T47D (cell line): ENCODE measurements around the gene PIM3.

Experiments
- DNase-seq, 2 experiments: peaks; one replicate each; pipeline versions ENCODE4 v3.0.0 to v3.0.0-alpha.2; 2011 to 2012; ENCODE audit warnings: low read depth in 1 of 2, low spot score in 1 of 2
- JUND ChIP-seq: IDR thresholded peaks from 2 replicates; pipeline ENCODE4 v1.6.1; 2012; ENCODE audit warnings: low read depth
- in situ Hi-C: cut with HindIII; loops from 2 replicates; pipeline ENCODE4 v1.10.0; 2016; ENCODE audit warnings: low sequenced_read_pairs, low pct_unique_long_range_greater_than_20kb

The PIM3 gene

DNA sequence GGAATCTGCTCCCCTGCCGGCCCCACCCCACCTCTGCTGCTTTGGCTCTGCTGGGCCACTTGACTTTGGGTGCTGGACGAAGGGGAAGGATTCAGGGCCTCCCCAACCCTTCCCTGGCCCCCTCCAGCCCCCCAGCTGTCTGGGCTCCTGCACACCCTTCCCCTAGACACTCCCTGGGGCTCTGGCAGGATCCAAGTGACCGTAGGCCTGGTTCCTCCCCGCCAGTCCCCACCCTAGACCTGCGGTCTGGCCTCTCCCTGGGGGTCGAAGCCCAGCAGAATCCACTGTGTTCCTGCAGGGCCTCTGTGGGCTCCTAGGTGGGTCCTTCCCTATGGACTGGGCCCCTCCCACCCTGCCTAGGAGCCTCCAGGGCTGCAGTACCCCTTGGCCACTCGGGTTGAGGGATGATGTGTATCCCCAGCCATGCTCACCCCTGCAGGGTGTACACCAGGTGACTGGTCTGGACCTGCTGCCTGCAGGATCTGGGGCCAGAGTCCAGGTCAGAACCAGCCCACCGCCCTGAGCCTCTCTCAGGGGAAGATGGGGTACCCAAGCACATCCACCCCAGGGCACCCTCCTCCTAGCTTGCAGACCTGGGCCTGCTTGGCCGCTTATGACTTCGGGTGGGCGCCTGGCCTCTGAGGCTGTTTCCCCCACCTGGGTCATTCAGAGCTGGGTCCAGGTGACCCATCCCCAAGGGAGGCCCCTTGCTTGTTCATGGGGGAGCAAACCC, 5.6 kb downstream of the PIM3 start:
- no peak for TF ChIP-seq JUND

DNA sequence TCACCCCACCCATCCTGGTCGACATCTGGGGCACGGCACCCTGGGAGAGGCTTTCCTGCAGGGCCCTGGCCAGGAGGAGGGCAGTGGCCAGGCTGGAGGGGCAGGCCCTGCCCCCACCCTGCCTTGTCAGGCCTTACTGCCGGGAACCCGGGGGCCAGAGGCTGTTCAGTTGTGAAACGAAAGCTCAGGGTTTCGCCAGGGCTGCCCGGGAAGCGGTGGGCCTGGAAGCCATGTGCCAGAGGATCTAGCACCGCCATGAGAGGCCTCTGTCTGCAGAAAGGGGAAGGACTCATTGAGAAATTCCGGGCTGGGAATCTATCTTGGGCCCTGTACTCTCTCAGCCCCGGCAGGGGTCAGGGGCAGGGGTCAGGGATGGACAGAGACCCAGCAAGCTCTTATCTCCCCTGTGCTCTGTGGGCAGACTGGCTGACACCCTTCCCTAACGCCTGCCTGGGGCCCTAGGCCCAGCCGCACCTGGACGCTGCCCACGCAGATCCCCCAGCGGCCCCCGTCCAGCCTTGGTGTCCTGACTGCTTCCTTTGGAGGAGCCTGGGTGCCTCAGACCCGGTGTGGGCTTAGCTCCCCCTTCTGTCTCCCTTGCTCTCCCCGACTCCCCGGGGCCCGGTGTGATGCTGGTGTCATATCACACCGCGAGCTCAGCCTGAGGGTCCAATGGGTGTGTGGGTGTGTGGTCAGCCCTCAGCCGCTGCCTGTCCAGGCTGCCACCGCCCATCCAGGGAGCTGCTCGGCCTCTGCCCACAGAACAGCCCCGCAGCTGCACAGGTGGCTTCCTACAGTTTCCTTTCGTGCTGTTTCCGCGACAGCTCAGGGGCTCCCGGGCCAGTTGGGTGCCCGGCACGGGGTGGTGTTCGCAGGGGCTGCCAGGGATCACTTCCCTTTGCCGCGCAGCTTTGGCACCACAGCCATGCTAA, 6.5 kb downstream of the PIM3 start:
- no peak for TF ChIP-seq JUND
- no peak for DNase-seq
- in situ Hi-C loops: no loop called here

More for the DNA sequence above, 5.6 kb downstream of the PIM3 start:
- DNase-seq: no peak
- in situ Hi-C loops: no loop called here

GRCh38 chr22:49967706-49968208, 7.2 kb downstream of the PIM3 start:
- in situ Hi-C loops: no loop called here
- no peak for TF ChIP-seq JUND

GRCh38 chr22:49968313-49968830, 7.8 kb downstream of the PIM3 start:
- no peak for DNase-seq
- no peak for TF ChIP-seq JUND
- in situ Hi-C loops: no loop called here

More at GRCh38 chr22:49967706-49968208, 7.2 kb downstream of the PIM3 start:
- peak; percentile 56 to 73 for DNase-seq

- no peak for DNase-seq
- in situ Hi-C loops: no loop called here
Measured at GRCh38 chr22:49968831-49969661, 8.5 kb downstream of the PIM3 start.

GRCh38 chr22:49969751-49970527, 9.4 kb downstream of the PIM3 start:
- DNase-seq: no peak
- in situ Hi-C loops: no loop called here
- no peak for TF ChIP-seq JUND

More at GRCh38 chr22:49968831-49969661, 8.5 kb downstream of the PIM3 start:
- TF ChIP-seq JUND: no peak

- DNase-seq: peak; percentile 66 to 98
- in situ Hi-C loops: no loop called here
- peak; percentile 84; the same call in 1 of the 2 replicates for TF ChIP-seq JUND
Measured at GRCh38 chr22:49970528-49971231, 10.1 kb downstream of the PIM3 start.

DNA sequence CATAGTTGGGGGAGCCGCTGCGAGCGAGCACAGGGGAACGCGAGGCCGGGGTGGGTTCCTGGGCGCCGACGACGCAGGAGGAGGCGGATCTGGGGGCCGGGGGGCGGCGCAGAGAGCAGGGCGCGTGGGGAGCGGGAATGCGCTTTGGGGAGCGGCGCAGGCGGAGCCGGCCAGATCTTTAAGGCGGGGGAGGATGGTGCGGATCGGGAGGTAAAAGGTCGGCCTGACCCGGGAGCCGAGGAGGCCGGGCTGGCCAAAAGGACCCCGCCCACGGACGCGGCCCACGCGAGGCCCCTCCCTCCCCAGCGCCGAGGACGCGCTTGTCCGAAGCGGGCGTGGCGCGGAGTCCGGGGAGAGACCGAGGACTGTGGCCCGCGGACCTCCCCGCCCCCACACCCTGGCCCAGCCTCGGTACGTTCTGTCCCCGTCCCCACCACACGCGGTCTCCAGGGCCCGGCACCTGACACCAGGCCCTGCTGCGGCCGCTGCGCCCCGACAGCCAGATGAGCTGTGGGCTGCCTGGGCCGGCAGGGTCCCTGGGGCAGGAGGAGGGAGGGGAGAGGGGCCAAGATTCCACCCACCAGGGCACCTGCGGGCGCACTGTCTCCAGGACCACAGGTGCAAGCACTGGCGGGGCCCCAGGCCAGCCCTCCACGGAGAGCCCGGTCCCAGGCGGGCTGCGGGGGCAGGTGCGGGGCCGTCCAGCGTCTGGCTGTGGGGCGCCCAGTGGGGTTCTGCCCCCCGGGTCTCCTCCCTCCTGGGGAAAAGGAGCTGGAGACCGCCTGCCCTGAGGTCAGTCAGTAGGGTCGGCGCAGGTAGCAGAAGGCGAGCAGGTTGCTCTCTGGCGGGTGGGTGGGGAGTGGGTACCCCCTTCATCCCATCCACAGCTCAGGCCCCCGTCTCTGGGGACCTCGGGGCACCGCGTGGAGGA, 10.9 kb downstream of the PIM3 start:
- TF ChIP-seq JUND: no peak
- peak; percentile 61 to 94 for DNase-seq
- in situ Hi-C loops: no loop called here

- DNase-seq: no peak
- TF ChIP-seq JUND: no peak
- in situ Hi-C loops: no loop called here
Measured at GRCh38 chr22:49972163-49973017, 11.8 kb downstream of the PIM3 start.
